ENCODE results near the gene PLEK. TPM values are rescaled to one million over a fixed set of nuclear protein-coding genes. Genes with fewer than 3 reads are reported as not detected.

Gene PLEK
- total and polyA plus RNA-seq, 4 donors = 3.3 to 32.9 (median 13.4) TPM

Other genes starting within 250 kb of the PLEK start
- 10 to 100 TPM; 10.5 to 12.2 TPM for gene PNO1, start 207.4 kb upstream of the PLEK start, total RNA-seq
- gene PNO1, start 207.4 kb upstream of the PLEK start, polyA plus RNA-seq = 10 to 100 TPM in 1 of 2 donors, 1 to 10 TPM in 1; 6.6 to 11.6 TPM
- 10 to 100 TPM; 50.4 to 51.0 TPM for gene PPP3R1, start 112.8 kb upstream of the PLEK start, total RNA-seq
- 10 to 100 TPM; 16.6 to 22.5 TPM for gene PPP3R1, start 112.8 kb upstream of the PLEK start, polyA plus RNA-seq
- 10 to 100 TPM; 31.7 to 40.7 TPM for gene CNRIP1, start 45.3 kb upstream of the PLEK start, total RNA-seq
- gene CNRIP1, start 45.3 kb upstream of the PLEK start, polyA plus RNA-seq = 10 to 100 TPM; 24.8 to 28.2 TPM
- gene FBXO48, start 102.0 kb downstream of the PLEK start, total RNA-seq = 1 to 10 TPM; 1.0 to 1.5 TPM
- gene FBXO48, start 102.0 kb downstream of the PLEK start, polyA plus RNA-seq = 1 to 10 TPM in 1 of 2 donors, under 1 TPM in 1; 0.43 to 1.1 TPM
- gene APLF, start 102.3 kb downstream of the PLEK start, total RNA-seq = 1 to 10 TPM; 7.9 to 8.7 TPM
- gene APLF, start 102.3 kb downstream of the PLEK start, polyA plus RNA-seq = 1 to 10 TPM; 1.3 TPM